HG03469 (cell line): ENCODE data around the gene ADARB2.
"Not testable (repeated sequence)": the region's sequence is repeated elsewhere in the genome, so short reads cannot be mapped to it uniquely, and the experiment has no call there.

Experiments
- ATAC-seq: cut with Tn5 transposase; IDR thresholded peaks from one replicate; pipeline ENCODE4 v1.9.1; 2021; ENCODE audit warnings: mild to moderate bottlenecking, moderate library complexity, moderate number of reproducible peaks; ENCODE audit not compliant: unreplicated experiment

Gene ADARB2

GRCh38 chr10:1253523-1254353 lies 483.6 kb downstream of the ADARB2 start:
- ATAC-seq, result no peak

- no peak for ATAC-seq
Measured at GRCh38 chr10:1251769-1252168, 485.6 kb downstream of the ADARB2 start.

- ATAC-seq, result no peak
Measured at GRCh38 chr10:1249142-1249920, 488.0 kb downstream of the ADARB2 start.

- ATAC-seq, result not testable (repeated sequence)
Measured at GRCh38 chr10:1248262-1248630, 489.1 kb downstream of the ADARB2 start.

GRCh38 chr10:1247598-1248261 lies 489.6 kb downstream of the ADARB2 start:
- no peak for ATAC-seq

- no peak for ATAC-seq
Measured at GRCh38 chr10:1244493-1244892, 492.8 kb downstream of the ADARB2 start.

- no peak for ATAC-seq
Measured at GRCh38 chr10:1243486-1244234, 493.7 kb downstream of the ADARB2 start.

- ATAC-seq, result no peak
Measured at GRCh38 chr10:1242975-1243374, 494.4 kb downstream of the ADARB2 start.

- no peak for ATAC-seq
Measured at GRCh38 chr10:1241973-1242935, 495.1 kb downstream of the ADARB2 start.

- no peak for ATAC-seq
Measured at GRCh38 chr10:1241322-1241890, 495.9 kb downstream of the ADARB2 start.

- no peak for ATAC-seq
Measured at GRCh38 chr10:1240341-1240775, 497.0 kb downstream of the ADARB2 start.

- ATAC-seq, result no peak
Measured at GRCh38 chr10:1233031-1233430, 504.3 kb downstream of the ADARB2 start.

- ATAC-seq, result no peak
Measured at GRCh38 chr10:1232164-1232911, 505.0 kb downstream of the ADARB2 start.

GRCh38 chr10:1230592-1231275 lies 506.6 kb downstream of the ADARB2 start:
- ATAC-seq, result no peak

GRCh38 chr10:1230138-1230537 lies 507.2 kb downstream of the ADARB2 start:
- ATAC-seq, result no peak

GRCh38 chr10:1229574-1229973 lies 507.8 kb downstream of the ADARB2 start:
- no peak for ATAC-seq

- ATAC-seq, result no peak
Measured at GRCh38 chr10:1229116-1229515, 508.2 kb downstream of the ADARB2 start.

- ATAC-seq, result no peak
Measured at GRCh38 chr10:1228467-1228975, 508.8 kb downstream of the ADARB2 start.
